ENCODE measurements around the gene LRP1B. TPM values are rescaled to one million over a fixed set of nuclear protein-coding genes. Genes with fewer than 3 reads are reported as not detected.

The LRP1B gene
- total and polyA plus RNA-seq, 8 donors: 0.03 to 1.6 (median 0.84) TPM

DNA sequence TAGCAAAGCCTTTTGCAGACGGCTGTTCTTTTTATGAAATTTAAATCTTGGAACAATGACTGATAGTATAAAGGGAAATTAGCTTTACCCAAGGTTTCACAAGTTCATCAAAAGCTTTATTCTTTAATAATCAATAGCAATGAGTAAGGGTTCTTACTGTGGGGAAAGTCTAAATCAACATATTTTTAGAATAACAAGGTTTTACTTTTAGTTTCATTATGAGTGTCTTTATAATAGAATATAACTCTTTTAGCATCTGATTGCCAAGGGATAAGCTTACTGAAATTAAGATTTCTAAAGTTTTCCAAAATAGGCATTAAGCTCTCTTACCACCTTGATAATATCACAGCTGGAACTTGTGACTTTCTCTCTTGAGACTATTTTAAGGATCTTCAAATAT is 1489.7 kb downstream of the LRP1B start:
- DNase-seq (no peak), ATAC-seq (no peak)
- Histone ChIP-seq H3K27ac (no peak overlapping the region), H3K4me3 (no peak overlapping the region), H3K4me1 (no peaks in the 10 kb centered on the region), H3K27me3 (no peaks in the 10 kb centered on the region), H3K36me3 (no peaks in the 10 kb centered on the region), H3K9me3 (peaks cover 0 to 4% of the 10 kb centered on the region in 2 donors)
- intact Hi-C loops (cut with DNase I): no loop called here
- TF ChIP-seq, protein P1, sequence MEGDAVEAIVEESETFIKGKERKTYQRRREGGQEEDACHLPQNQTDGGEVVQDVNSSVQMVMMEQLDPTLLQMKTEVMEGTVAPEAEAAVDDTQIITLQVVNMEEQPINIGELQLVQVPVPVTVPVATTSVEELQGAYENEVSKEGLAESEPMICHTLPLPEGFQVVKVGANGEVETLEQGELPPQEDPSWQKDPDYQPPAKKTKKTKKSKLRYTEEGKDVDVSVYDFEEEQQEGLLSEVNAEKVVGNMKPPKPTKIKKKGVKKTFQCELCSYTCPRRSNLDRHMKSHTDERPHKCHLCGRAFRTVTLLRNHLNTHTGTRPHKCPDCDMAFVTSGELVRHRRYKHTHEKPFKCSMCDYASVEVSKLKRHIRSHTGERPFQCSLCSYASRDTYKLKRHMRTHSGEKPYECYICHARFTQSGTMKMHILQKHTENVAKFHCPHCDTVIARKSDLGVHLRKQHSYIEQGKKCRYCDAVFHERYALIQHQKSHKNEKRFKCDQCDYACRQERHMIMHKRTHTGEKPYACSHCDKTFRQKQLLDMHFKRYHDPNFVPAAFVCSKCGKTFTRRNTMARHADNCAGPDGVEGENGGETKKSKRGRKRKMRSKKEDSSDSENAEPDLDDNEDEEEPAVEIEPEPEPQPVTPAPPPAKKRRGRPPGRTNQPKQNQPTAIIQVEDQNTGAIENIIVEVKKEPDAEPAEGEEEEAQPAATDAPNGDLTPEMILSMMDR (IDR thresholded peaks at IDR 0.05): no peak

DNA sequence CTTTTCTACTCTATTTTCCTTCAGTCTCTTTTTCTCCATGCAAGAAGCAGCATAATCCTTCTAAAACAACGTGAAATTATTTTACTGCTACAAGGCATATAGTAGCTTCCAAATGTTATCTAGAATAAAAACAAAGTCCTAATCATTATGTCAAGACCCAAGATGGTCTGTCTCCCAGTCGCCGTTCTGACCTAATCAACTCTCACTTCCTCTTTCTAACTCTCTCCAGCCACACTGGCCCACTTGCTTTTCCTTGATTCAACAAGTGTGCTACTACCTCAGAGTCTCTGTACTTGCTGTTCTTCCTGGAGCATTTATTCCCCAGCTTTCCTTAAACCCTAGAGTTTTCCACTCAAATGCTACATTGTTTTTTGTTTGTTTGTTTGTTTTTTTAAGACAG is 1491.2 kb downstream of the LRP1B start:
- Histone ChIP-seq H3K9me3 (no peaks in the 10 kb centered on the region), H3K4me3 (no peak overlapping the region), H3K27ac (no peak overlapping the region), H3K27me3 (no peaks in the 10 kb centered on the region), H3K4me1 (no peaks in the 10 kb centered on the region), H3K36me3 (no peaks in the 10 kb centered on the region)
- TF ChIP-seq, protein P1 (IDR thresholded peaks at IDR 0.05): no peak
- ATAC-seq (no peak), DNase-seq (peak in 2 of 4 donors; percentile 24 to 38)
- intact Hi-C loops (cut with DNase I): no loop called here

DNA sequence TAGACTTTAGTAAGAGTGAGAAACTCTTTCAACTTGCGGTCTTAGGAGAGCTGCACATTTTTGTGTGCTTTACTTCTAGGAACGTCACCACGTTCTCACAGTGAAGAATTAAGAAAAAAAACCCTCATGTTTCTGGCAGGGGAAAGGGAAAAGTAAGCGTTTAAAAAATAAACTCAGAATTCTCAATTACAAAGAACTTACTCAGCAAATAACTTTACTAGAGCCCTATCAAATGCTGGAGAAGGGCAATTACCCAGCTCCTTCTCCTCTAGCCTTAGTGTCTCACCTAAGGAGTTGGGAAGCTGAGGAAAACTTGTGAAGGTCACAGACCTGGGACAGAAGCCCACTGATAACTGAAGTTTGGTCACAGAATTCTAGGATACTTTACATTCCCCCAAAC is 1500.3 kb downstream of the LRP1B start:
- no peaks in the 10 kb centered on the region for H3K36me3 ChIP-seq
- peaks cover 0 to 3% of the 10 kb centered on the region in 2 donors for H3K9me3 ChIP-seq
- TF ChIP-seq, protein P1 (IDR thresholded peaks at IDR 0.05): no peak
- no peak overlapping the region for H3K27ac ChIP-seq
- no peaks in the 10 kb centered on the region for H3K4me1 ChIP-seq
- intact Hi-C loops (cut with DNase I): no loop called here
- no peak overlapping the region for H3K4me3 ChIP-seq
- no peak for ATAC-seq
- no peak for DNase-seq
- no peaks in the 10 kb centered on the region for H3K27me3 ChIP-seq

DNA sequence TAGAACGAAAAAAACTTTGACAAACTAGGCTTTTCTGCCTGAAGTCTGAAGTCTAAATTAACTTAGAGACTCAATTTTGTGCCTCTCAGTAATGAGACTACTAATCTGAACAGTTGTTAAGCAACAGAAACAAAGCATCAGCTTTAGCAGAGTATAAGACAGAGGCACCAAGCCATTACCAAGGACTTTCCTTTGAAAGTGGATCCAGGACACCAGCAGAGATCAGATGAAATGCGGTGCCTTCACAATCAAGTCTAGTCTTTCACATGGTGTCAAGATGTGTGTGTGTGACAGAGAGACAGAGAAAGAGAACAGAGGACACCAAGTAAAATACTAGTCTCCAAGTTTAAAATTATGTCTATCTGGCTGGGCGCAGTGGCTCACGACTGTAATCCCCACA is 1502.9 kb downstream of the LRP1B start:
- TF ChIP-seq, protein P1 (IDR thresholded peaks at IDR 0.05): no peak
- no peak for DNase-seq
- Histone ChIP-seq H3K36me3 (no peaks in the 10 kb centered on the region), H3K9me3 (peaks cover 0 to 3% of the 10 kb centered on the region in 2 donors), H3K4me1 (no peaks in the 10 kb centered on the region), H3K27ac (no peak overlapping the region), H3K27me3 (no peaks in the 10 kb centered on the region), H3K4me3 (no peak overlapping the region)
- intact Hi-C loops (cut with DNase I): no loop called here
- ATAC-seq: no peak

DNA sequence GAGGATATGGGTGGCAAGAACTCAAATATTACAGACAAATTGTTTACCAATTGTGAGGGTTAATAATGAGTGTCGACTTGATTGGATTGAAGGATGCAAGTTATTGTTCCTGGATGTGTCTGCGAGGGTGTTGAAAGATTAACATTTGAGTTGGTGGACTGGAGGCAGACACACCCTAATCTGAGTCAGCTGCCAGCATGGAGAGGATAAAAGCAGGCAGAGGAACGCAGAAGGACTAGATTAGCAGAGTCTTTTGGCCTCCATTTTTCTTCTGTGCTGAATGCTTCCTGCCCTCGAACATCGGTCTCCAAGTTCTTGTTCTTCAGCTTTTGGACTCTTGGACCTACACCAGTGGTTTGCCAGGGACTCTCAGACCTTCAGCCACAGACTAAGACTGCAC is 1503.7 kb downstream of the LRP1B start:
- intact Hi-C loops (cut with DNase I): no loop called here
- no peaks in the 10 kb centered on the region for H3K36me3 ChIP-seq
- ATAC-seq (no peak), DNase-seq (no peak)
- no peak overlapping the region for H3K4me3 ChIP-seq
- no peak overlapping the region for H3K27ac ChIP-seq
- peaks cover 0 to 3% of the 10 kb centered on the region in 2 donors for H3K9me3 ChIP-seq
- H3K4me1 ChIP-seq: no peaks in the 10 kb centered on the region
- TF ChIP-seq, protein P1 (IDR thresholded peaks at IDR 0.05): no peak
- no peaks in the 10 kb centered on the region for H3K27me3 ChIP-seq

All from left lung (tissue), 10 donors.